H1 (cell line): ENCODE measurements around the gene DYTN. TPM values are rescaled to one million over a fixed set of nuclear protein-coding genes. Genes with fewer than 3 reads are reported as not detected.

ENCODE experiments used
- BACH1 ChIP-seq: IDR thresholded peaks from 2 replicates; pipeline ENCODE4 v1.6.1; 2012; ENCODE audit warnings: low read length, improper control_type of control experiment
- CHD2 ChIP-seq: IDR thresholded peaks from 2 replicates; pipeline ENCODE4 v1.6.1; 2012; ENCODE audit warnings: low read length, improper control_type of control experiment
- EP300 ChIP-seq, 2 experiments: IDR thresholded peaks; 1 replicate in 1 of 2; 2 replicates in 1 of 2; pipeline ENCODE4 v1.6.1; 2011 to 2012; ENCODE audit warnings: low read depth in 2 of 2, low read length in 2 of 2, mild to moderate bottlenecking in 2 of 2, borderline replicate concordance in 1 of 2, inconsistent platforms in 1 of 2, moderate library complexity in 1 of 2
- PHF8 ChIP-seq: fragments of 200-600 bp; sonication (generic); conservative IDR thresholded peaks from 2 replicates; pipeline ENCODE4 v1.7.1; 2012; ENCODE audit warnings: low read depth, mild to moderate bottlenecking, inconsistent platforms, low read length, moderate library complexity
- SAP30 ChIP-seq: fragments of 300-600 bp; sonication (generic); IDR thresholded peaks from 2 replicates; pipeline ENCODE4 v1.7.1; 2012; ENCODE audit warnings: low read length, moderate library complexity, mild to moderate bottlenecking, inconsistent platforms; ENCODE audit not compliant: insufficient read depth, insufficient replicate concordance
- TAF7 ChIP-seq: optimal IDR thresholded peaks from 2 replicates; pipeline ENCODE3; 2011; ENCODE audit warnings: low read depth, mild to moderate bottlenecking, inconsistent platforms, low read length, moderate library complexity, borderline replicate concordance
- TBP ChIP-seq: IDR thresholded peaks from 2 replicates; pipeline ENCODE4 v1.6.1; 2011; ENCODE audit warnings: low read depth, low read length, improper control_type of control experiment
- TEAD4 ChIP-seq: IDR thresholded peaks from 2 replicates; pipeline ENCODE4 v1.6.1; 2012; ENCODE audit warnings: low read depth, low read length, inconsistent platforms, mixed read lengths
- polyA plus RNA-seq, 7 experiments: library from polyadenylated mRNA; depleted of rRNA in 3 of 7; stranded (reverse) in 5 of 7; unstranded in 2 of 7; fragments of >200 nt in 5 of 7; fragments of 200-250 nt in 2 of 7; gene quantifications; 1 replicate in 5 of 7; 2 replicates in 1 of 7; 4 replicates in 1 of 7; pipeline versions ENCODE4 v1.2.1 to v1.2.3, GENCODE V29; 2011 to 2013; ENCODE audit warnings: missing spikeins in 2 of 7, mixed read lengths in 2 of 7
- total RNA-seq: library from RNA; stranded (reverse); fragmentation: NEBNext Ultra II Directional; extraction: Animal tissue kit (Norgen Biotek cat#: 25700); gene quantifications from 2 replicates; pipeline ENCODE4 v1.2.1, GENCODE V29; 2021
- TF ChIP-seq, protein P1 (sequence below): fragments of 300-600 bp; sonication (generic); IDR thresholded peaks from 2 replicates; pipeline ENCODE4 v1.7.1; 2012; ENCODE audit warnings: low read length, moderate library complexity, mild to moderate bottlenecking, inconsistent platforms; ENCODE audit not compliant: insufficient replicate concordance
- TF ChIP-seq, protein P2 (sequence below): IDR thresholded peaks from 2 replicates; pipeline ENCODE4 v1.6.1; 2012; ENCODE audit warnings: inconsistent platforms

DYTN gene
- total and polyA plus RNA-seq, 2 of the 8 experiments (the other 6 are each of a cell fraction or from before 2014, with no cell fraction given) = not detected

DNA sequence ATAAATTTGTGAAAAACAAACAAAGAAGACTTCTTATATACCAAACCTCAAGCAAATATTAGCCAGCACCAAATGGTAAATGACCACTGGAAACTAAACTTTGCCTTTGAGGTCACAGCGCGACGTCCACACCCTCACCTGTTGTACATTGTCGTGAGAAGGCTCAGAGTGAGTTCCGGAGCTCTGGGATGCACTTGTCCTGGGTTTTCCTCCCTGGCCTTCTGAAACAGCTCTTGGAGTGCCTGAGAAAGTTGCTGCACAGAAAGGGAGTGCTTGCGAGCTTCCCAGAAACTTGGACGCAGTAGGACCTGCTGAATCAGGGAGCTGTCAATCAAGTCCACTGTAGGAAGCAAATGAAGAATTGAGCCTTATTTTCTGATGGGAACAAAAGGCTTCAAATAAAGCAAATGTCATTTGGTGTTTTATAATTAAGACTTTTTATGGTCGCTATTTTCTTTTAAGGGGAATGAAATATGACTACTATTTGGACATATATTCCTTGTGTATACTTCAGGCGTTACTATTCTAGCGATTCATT is 11.0 kb downstream of the DYTN start (continued):
- TF ChIP-seq, protein P1, sequence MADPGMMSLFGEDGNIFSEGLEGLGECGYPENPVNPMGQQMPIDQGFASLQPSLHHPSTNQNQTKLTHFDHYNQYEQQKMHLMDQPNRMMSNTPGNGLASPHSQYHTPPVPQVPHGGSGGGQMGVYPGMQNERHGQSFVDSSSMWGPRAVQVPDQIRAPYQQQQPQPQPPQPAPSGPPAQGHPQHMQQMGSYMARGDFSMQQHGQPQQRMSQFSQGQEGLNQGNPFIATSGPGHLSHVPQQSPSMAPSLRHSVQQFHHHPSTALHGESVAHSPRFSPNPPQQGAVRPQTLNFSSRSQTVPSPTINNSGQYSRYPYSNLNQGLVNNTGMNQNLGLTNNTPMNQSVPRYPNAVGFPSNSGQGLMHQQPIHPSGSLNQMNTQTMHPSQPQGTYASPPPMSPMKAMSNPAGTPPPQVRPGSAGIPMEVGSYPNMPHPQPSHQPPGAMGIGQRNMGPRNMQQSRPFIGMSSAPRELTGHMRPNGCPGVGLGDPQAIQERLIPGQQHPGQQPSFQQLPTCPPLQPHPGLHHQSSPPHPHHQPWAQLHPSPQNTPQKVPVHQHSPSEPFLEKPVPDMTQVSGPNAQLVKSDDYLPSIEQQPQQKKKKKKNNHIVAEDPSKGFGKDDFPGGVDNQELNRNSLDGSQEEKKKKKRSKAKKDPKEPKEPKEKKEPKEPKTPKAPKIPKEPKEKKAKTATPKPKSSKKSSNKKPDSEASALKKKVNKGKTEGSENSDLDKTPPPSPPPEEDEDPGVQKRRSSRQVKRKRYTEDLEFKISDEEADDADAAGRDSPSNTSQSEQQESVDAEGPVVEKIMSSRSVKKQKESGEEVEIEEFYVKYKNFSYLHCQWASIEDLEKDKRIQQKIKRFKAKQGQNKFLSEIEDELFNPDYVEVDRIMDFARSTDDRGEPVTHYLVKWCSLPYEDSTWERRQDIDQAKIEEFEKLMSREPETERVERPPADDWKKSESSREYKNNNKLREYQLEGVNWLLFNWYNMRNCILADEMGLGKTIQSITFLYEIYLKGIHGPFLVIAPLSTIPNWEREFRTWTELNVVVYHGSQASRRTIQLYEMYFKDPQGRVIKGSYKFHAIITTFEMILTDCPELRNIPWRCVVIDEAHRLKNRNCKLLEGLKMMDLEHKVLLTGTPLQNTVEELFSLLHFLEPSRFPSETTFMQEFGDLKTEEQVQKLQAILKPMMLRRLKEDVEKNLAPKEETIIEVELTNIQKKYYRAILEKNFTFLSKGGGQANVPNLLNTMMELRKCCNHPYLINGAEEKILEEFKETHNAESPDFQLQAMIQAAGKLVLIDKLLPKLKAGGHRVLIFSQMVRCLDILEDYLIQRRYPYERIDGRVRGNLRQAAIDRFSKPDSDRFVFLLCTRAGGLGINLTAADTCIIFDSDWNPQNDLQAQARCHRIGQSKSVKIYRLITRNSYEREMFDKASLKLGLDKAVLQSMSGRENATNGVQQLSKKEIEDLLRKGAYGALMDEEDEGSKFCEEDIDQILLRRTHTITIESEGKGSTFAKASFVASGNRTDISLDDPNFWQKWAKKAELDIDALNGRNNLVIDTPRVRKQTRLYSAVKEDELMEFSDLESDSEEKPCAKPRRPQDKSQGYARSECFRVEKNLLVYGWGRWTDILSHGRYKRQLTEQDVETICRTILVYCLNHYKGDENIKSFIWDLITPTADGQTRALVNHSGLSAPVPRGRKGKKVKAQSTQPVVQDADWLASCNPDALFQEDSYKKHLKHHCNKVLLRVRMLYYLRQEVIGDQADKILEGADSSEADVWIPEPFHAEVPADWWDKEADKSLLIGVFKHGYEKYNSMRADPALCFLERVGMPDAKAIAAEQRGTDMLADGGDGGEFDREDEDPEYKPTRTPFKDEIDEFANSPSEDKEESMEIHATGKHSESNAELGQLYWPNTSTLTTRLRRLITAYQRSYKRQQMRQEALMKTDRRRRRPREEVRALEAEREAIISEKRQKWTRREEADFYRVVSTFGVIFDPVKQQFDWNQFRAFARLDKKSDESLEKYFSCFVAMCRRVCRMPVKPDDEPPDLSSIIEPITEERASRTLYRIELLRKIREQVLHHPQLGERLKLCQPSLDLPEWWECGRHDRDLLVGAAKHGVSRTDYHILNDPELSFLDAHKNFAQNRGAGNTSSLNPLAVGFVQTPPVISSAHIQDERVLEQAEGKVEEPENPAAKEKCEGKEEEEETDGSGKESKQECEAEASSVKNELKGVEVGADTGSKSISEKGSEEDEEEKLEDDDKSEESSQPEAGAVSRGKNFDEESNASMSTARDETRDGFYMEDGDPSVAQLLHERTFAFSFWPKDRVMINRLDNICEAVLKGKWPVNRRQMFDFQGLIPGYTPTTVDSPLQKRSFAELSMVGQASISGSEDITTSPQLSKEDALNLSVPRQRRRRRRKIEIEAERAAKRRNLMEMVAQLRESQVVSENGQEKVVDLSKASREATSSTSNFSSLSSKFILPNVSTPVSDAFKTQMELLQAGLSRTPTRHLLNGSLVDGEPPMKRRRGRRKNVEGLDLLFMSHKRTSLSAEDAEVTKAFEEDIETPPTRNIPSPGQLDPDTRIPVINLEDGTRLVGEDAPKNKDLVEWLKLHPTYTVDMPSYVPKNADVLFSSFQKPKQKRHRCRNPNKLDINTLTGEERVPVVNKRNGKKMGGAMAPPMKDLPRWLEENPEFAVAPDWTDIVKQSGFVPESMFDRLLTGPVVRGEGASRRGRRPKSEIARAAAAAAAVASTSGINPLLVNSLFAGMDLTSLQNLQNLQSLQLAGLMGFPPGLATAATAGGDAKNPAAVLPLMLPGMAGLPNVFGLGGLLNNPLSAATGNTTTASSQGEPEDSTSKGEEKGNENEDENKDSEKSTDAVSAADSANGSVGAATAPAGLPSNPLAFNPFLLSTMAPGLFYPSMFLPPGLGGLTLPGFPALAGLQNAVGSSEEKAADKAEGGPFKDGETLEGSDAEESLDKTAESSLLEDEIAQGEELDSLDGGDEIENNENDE = no peak
- TF ChIP-seq TEAD4 (no peak), CHD2 (no peak), SAP30 (no peak), PHF8 (no peak), TAF7 (no peak), BACH1 (no peak), TBP (no peak), EP300 (IDR thresholded peaks at IDR 0.05; ENCODE audit: borderline replicate concordance in 1 of 2, low read depth in 2 of 2, low read length in 2 of 2) (no peak)
- TF ChIP-seq, protein P2, sequence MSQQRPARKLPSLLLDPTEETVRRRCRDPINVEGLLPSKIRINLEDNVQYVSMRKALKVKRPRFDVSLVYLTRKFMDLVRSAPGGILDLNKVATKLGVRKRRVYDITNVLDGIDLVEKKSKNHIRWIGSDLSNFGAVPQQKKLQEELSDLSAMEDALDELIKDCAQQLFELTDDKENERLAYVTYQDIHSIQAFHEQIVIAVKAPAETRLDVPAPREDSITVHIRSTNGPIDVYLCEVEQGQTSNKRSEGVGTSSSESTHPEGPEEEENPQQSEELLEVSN = no peak
